Measurements from ENCODE around the gene ZNF334.

ZNF334 gene

DNA sequence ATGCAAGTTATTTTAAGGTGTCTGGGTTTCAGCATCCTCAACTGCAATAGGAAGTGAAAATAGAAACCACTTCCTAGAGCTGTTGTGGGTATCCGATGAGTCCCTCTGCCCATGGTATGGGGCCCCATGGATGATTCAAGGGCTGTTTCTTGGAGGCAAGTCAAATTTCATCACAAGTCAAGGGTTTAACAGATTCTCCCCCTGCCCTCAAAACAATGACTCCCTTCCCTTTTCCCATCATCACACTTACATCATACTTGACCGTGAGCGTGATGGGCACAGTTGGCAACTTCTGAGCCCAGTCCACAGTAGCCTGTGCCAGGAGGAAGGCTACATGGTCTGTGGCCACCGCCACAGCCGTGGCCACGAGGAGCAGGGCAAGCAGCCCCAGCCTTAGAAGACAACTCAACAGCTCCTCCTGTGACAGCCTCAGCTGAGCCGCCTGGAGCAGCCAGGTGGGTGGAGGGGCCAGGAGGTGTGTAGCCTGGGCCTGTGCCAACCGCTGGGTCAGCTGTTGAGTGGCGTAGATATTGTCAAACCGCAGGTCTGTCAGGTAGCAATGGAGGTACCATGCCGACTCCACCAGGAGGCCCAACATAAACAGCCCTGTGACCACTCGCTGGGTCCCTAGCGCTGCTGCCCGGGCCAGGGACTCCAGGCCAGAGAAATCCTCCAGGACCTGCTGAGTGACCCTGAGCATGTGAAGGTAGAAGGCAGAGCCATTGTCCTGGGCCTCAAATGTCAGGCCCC is 31.9 kb upstream of the ZNF334 start:
- peak; percentile 60 for DNase-seq (ENCODE audit: low spot score)
- TF ChIP-seq, protein P1, sequence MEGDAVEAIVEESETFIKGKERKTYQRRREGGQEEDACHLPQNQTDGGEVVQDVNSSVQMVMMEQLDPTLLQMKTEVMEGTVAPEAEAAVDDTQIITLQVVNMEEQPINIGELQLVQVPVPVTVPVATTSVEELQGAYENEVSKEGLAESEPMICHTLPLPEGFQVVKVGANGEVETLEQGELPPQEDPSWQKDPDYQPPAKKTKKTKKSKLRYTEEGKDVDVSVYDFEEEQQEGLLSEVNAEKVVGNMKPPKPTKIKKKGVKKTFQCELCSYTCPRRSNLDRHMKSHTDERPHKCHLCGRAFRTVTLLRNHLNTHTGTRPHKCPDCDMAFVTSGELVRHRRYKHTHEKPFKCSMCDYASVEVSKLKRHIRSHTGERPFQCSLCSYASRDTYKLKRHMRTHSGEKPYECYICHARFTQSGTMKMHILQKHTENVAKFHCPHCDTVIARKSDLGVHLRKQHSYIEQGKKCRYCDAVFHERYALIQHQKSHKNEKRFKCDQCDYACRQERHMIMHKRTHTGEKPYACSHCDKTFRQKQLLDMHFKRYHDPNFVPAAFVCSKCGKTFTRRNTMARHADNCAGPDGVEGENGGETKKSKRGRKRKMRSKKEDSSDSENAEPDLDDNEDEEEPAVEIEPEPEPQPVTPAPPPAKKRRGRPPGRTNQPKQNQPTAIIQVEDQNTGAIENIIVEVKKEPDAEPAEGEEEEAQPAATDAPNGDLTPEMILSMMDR (IDR thresholded peaks at IDR 0.05; ENCODE audit: extremely low read depth, missing control alignments) = no peak

DNA sequence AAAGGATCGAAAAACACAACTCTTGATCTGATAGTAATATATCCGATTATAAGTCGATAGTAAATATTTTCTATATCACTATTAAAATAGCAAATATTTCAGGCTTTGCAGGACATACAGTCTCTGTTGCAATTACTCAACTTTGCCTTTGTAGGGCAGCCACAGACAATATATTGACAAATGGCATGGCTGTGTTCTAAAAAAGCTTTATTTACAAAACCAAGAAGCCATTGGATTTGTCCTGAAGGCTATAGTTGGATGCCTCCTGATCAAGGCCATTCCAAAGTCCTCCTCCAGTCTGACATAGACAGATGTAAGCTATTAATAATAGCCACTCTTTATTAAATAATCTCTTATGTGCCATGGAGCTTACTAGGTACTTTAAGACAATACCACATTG is 31.2 kb upstream of the ZNF334 start:
- DNase-seq (ENCODE audit: low spot score) = no peak
- TF ChIP-seq, protein P1 (IDR thresholded peaks at IDR 0.05; ENCODE audit: extremely low read depth, missing control alignments) = peak; percentile 24

DNA sequence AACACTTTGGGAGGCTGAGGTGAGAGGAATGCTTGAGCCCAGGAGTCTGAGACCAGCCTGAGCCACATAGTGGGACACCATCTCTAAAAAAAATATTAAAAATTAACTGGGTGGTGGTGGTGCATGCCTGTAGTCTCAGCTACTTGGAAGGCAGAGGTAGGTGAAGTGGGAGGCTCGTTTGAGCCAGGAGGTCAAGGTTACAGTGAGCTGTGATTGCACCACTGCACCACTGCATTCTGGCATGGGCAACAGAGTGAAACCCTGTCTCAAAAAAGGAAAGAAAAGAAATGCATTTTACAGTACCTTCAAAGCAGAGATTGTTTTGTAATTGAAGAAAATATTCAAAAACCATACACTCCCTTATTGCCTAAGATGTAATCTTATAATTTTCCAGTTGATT is 30.6 kb upstream of the ZNF334 start:
- TF ChIP-seq, protein P1 (IDR thresholded peaks at IDR 0.05; ENCODE audit: extremely low read depth, missing control alignments) = no peak
- DNase-seq (ENCODE audit: low spot score) = no peak

DNA sequence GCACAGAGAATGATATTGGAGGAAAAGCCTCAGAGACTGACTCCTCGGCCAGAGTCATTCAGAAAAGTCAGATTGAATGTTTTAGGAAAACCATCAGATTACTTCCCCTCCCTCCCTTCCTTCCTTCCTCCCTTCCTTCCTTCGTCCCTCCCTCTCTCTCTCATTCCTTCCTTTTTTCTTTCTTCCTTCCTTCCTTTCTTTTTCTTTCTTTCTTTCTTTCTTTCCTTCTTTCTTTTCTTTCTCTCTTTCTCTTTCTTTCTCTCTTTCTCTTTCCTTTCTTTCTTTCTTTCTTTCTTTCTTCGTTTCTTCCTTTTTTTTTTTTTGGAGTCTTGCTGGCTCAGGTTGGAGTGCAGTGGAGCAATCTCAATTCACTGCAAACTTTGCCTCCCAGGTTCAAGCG is 29.7 kb upstream of the ZNF334 start:
- DNase-seq (ENCODE audit: low spot score) = no peak
- TF ChIP-seq, protein P1 (IDR thresholded peaks at IDR 0.05; ENCODE audit: extremely low read depth, missing control alignments) = no peak

DNA sequence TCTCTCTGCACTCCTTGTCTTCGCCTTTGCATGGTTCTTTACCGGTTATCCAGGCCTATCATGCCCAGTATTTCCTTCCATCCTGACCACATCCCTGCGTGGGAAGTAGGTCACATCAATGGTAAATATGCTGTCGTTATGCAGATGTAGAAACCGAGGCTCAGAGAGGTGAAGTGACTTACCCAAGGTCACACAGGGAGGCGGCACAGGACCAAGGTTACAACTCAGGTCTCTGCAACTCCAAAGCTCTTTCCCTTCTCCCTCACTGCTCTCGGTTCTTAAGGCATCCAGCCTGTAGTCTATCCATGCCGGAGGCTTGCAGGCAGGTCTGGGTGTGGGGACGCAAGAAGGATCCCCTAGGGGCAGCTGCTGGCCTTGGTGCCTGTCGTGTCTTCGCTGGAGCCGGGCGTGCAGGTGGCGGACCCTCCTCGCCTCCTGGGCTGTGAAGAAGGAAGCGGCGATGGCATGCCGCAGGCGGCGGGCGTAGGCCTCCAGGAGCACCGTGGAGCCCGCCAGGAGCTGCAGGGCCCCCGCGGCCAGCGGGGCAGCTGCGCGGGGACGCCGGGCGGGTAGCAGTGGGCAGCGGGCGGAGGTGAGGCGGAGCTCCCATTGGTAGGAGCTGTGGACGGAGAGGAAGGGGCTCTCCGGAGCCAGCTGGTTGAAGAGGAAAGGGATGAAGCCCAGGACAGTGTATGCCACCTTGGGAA is 28.0 kb upstream of the ZNF334 start:
- no peak for DNase-seq (ENCODE audit: low spot score)
- TF ChIP-seq, protein P1 (IDR thresholded peaks at IDR 0.05; ENCODE audit: extremely low read depth, missing control alignments) = no peak

DNA sequence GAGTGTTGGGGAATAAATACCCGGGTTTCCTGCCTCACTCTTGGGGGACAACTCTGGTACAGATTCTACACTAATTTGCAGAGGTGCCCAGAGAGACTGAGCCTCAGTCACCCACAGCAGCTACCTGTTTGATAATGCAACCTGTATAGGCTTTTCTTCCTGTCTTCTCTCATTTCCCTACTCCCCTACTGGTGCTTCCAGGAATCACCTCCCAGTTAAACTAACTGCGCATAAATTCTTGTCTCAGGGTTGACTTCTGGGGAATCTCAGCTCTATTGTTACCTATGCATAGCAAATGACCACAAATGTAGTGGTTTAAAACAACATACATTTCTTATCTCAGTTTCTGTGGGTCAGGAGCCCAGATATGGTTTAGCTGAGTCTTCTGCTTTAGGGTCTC is 25.8 kb upstream of the ZNF334 start:
- DNase-seq (ENCODE audit: low spot score) = no peak
- TF ChIP-seq, protein P1 (IDR thresholded peaks at IDR 0.05; ENCODE audit: extremely low read depth, missing control alignments) = no peak

DNA sequence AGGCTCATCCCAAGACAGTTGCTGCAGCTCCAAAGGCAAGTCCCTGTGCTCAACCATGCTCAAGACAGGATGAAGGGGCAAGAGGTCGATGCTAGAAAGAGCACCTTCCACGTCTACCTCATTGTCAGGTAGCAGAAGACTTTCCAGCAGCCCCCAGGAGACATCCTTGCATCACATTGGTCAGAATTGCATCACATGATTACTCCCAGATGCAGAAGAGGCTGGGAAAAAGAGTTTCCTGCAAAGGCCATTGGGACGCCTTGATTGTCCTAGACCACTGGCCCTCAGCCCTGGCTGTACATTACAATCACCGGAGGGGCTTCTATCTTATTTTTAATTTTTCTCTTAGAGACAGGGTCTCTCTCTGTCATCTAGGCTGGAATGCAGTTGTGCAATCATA is 17.3 kb upstream of the ZNF334 start:
- TF ChIP-seq, protein P1 (IDR thresholded peaks at IDR 0.05; ENCODE audit: extremely low read depth, missing control alignments) = no peak

More for the DNA sequence above, 17.3 kb upstream of the ZNF334 start:
- DNase-seq (ENCODE audit: low spot score) = no peak
